Pulmonary artery endothelial cell (primary cell): ENCODE measurements around the gene WFDC5. TPM values are rescaled to one million over a fixed set of nuclear protein-coding genes. Genes with fewer than 3 reads are reported as not detected.

Source experiments
- total RNA-seq: library from RNA; depleted of rRNA; stranded (reverse); fragments of >200 nt; gene quantifications from 2 replicates; pipeline ENCODE4 v1.2.3, GENCODE V29; 2014

The WFDC5 gene
- total RNA-seq, 1 donor from 2014 or later: not detected

Other genes with a start within 250 kb of the WFDC5 start
- 129 and 135 TPM in 2 replicates for gene YWHAB, start 229.5 kb downstream of the WFDC5 start, total RNA-seq
- gene PABPC1L, start 205.1 kb downstream of the WFDC5 start, total RNA-seq: 1.6 and 3.3 TPM in 2 replicates
- gene TOMM34, start 154.8 kb downstream of the WFDC5 start, total RNA-seq: 38.0 and 39.2 TPM in 2 replicates
- gene STK4, start 148.7 kb downstream of the WFDC5 start, total RNA-seq: 23.4 and 30.1 TPM in 2 replicates
- 0.20 and 0.21 TPM in 2 replicates for gene KCNS1, start 14.0 kb downstream of the WFDC5 start, total RNA-seq
- gene WFDC12, start 9.3 kb upstream of the WFDC5 start, total RNA-seq: not detected in 2 replicates
- gene PI3, start 59.7 kb upstream of the WFDC5 start, total RNA-seq: not detected in 2 replicates
- gene SEMG1, start 91.9 kb upstream of the WFDC5 start, total RNA-seq: not detected in 2 replicates
- gene SEMG2, start 106.2 kb upstream of the WFDC5 start, total RNA-seq: not detected in 2 replicates
- gene SLPI, start 139.4 kb upstream of the WFDC5 start, total RNA-seq: 0.18 TPM in 1 of 2 replicates, not detected in the other
- not detected in 2 replicates for gene RBPJL, start 191.7 kb upstream of the WFDC5 start, total RNA-seq
- not detected in 2 replicates for gene MATN4, start 193.1 kb upstream of the WFDC5 start, total RNA-seq
- gene SDC4, start 233.2 kb upstream of the WFDC5 start, total RNA-seq: 24.6 and 32.4 TPM in 2 replicates
- 21.4 and 35.7 TPM in 2 replicates for gene SYS1, start 248.0 kb upstream of the WFDC5 start, total RNA-seq